PC-9 (cell line): ENCODE measurements around the gene TRAF2.

ENCODE experiments used
- EZH2 ChIP-seq: fragments of 200-600 bp; sonication (generic); IDR thresholded peaks from 2 replicates; pipeline ENCODE4 v1.8.0; 2017; ENCODE audit warnings: antibody characterized with exemption, low read depth
- TF ChIP-seq, protein P1 (sequence below): fragments of 200-600 bp; sonication (generic); conservative IDR thresholded peaks from 2 replicates; pipeline ENCODE4 v1.6.1; 2017; ENCODE audit warnings: mixed run types, antibody characterized with exemption, mild to moderate bottlenecking, moderate library complexity

DNA sequence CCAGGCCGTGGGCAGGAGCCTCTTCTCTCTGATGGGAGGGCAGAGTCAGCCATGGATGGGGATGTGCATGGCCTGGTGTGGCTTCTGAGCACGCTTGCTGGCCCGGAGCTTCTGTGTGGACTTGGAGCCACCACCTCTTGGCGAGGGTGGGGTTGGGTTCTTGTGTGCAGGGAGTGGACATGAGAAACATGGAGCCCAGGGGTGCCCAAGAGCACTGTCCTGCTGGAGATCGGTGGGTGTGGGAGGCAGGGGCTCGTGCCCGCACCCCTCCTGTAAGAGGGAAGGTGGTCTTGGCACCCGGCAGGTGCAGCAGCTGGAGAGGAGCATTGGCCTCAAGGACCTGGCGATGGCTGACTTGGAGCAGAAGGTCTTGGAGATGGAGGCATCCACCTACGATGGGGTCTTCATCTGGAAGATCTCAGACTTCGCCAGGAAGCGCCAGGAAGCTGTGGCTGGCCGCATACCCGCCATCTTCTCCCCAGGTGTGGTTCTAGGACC, 34.5 kb downstream of the TRAF2 start:
- TF ChIP-seq, protein P1, sequence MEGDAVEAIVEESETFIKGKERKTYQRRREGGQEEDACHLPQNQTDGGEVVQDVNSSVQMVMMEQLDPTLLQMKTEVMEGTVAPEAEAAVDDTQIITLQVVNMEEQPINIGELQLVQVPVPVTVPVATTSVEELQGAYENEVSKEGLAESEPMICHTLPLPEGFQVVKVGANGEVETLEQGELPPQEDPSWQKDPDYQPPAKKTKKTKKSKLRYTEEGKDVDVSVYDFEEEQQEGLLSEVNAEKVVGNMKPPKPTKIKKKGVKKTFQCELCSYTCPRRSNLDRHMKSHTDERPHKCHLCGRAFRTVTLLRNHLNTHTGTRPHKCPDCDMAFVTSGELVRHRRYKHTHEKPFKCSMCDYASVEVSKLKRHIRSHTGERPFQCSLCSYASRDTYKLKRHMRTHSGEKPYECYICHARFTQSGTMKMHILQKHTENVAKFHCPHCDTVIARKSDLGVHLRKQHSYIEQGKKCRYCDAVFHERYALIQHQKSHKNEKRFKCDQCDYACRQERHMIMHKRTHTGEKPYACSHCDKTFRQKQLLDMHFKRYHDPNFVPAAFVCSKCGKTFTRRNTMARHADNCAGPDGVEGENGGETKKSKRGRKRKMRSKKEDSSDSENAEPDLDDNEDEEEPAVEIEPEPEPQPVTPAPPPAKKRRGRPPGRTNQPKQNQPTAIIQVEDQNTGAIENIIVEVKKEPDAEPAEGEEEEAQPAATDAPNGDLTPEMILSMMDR: no peak
- no peak for TF ChIP-seq EZH2
